GM19025 (cell line): ENCODE results near the gene TMEM125.

ENCODE experiments used
- ATAC-seq: cut with Tn5 transposase; IDR thresholded peaks from one replicate; pipeline ENCODE4 v1.9.1; 2021; ENCODE audit warnings: mild to moderate bottlenecking, low read depth, moderate library complexity; ENCODE audit not compliant: unreplicated experiment

Gene TMEM125

DNA sequence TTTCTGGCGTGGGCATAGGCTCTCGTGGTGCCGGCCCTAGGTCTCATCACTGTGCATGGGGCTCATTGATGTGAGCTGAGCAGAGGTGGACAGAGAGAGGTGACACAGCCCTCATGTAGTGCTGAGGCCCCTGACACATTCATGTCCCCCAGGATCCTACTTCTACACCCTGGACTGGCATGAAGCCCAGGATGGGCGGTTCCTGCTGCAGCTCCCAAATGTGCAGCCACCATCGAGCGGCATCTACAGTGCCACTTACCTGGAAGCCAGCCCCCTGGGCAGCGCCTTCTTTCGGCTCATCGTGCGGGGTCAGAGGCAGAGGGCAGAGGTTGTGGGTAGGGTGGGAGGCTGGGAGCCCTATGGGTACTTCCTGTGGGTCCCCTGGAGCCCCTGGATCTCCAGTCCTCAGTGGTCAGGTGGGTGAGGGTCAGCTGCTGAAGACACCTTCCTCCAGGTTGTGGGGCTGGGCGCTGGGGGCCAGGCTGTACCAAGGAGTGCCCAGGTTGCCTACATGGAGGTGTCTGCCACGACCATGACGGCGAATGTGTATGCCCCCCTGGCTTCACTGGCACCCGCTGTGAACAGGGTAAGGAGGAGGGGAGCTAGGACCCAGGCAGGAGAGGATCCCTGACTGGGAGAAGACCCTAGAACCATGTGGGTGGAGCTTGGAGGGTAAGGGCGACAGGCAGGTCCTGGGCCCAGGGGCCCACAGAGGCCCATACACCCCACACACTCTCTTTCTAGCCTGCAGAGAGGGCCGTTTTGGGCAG, 37.1 kb downstream of the TMEM125 start:
- ATAC-seq, result no peak

GRCh38 chr1:43307458-43308158, 37.8 kb downstream of the TMEM125 start:
- ATAC-seq, result no peak

- ATAC-seq, result no peak
These were observed 39.0 kb downstream of the TMEM125 start for GRCh38 chr1:43308635-43309404.

DNA sequence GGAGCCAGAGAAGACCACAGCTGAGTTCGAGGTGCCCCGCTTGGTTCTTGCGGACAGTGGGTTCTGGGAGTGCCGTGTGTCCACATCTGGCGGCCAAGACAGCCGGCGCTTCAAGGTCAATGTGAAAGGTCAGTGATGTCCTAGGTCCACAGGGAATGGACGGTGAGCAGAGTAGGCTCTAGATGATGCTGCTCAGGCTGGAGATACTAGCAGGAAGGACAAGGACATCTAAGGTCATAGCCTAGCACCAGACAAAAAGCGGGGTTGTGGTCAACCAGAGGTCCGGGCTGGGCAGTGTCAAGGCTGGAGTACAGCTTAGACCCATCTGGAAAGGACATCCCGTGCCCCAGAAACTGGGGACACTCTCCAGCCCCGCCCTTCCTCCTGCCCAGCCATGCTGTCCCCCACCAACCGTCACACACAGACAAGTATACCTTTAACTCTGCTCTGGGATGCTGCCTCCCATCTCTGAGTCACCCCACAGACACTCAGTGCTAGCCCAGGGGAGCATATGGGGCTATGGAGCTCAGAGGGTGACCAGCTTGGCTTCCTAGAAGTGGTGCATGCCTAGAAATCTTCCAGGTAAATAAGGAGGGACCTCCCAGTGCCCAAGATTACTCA, 39.7 kb downstream of the TMEM125 start:
- ATAC-seq, result no peak

DNA sequence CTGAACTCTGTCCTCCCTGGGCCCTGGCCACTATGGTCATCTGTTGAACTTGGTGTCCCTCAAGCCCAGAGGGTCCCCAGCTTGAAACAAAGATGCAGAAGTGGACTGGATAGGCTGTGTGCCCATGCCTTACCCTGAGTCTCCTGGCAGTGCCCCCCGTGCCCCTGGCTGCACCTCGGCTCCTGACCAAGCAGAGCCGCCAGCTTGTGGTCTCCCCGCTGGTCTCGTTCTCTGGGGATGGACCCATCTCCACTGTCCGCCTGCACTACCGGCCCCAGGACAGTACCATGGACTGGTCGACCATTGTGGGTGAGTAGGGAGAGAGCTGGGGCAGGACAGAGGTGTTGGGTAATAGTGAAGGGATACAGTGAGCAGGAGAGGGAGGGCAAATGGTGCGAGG, 41.7 kb downstream of the TMEM125 start:
- no peak for ATAC-seq

DNA sequence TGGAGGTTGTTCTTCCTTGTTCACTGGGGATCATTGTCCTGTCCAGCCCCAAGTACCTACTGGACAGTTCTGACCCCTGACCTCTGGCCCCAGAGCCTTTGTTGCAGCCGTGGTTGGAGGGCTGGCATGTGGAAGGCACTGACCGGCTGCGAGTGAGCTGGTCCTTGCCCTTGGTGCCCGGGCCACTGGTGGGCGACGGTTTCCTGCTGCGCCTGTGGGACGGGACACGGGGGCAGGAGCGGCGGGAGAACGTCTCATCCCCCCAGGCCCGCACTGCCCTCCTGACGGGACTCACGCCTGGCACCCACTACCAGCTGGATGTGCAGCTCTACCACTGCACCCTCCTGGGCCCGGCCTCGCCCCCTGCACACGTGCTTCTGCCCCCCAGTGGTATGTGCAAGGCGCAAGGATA, 42.4 kb downstream of the TMEM125 start:
- no peak for ATAC-seq

- ATAC-seq, result no peak
These were observed 43.1 kb downstream of the TMEM125 start for GRCh38 chr1:43312663-43313515.

DNA sequence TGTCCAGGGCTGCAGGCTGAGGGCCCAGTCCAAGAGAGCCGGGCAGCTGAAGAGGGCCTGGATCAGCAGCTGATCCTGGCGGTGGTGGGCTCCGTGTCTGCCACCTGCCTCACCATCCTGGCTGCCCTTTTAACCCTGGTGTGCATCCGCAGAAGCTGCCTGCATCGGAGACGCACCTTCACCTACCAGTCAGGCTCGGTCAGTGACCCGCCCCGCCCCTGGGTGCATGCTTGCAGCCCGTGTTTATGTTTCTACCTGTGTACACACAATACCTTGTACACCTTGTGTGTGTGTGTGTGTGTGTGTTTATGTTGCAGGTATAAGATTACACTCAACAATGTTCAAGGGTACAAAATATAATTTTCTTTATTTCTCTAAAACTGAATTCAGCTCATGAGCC, 44.0 kb downstream of the TMEM125 start:
- no peak for ATAC-seq

GRCh38 chr1:43314233-43314632, 44.5 kb downstream of the TMEM125 start:
- no peak for ATAC-seq

DNA sequence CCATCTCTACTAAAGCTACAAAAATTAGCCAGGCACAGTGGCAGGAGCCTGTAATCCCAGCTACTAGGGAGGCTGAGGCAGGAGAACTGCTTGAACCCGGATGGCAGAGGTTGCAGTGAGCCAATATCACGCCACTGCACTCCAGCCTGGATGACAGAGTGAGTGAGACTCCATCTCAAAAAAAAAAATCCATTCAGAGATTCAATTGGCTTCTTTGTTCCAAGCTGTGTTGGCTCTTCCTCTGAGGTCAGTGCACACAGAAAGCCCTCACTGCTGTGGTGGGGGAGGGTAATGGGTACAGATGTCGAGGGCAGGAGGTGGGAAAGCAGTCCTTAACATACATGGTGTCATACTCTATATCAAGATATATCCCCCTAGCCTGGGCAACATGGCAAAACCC, 45.7 kb downstream of the TMEM125 start:
- ATAC-seq, result no peak

DNA sequence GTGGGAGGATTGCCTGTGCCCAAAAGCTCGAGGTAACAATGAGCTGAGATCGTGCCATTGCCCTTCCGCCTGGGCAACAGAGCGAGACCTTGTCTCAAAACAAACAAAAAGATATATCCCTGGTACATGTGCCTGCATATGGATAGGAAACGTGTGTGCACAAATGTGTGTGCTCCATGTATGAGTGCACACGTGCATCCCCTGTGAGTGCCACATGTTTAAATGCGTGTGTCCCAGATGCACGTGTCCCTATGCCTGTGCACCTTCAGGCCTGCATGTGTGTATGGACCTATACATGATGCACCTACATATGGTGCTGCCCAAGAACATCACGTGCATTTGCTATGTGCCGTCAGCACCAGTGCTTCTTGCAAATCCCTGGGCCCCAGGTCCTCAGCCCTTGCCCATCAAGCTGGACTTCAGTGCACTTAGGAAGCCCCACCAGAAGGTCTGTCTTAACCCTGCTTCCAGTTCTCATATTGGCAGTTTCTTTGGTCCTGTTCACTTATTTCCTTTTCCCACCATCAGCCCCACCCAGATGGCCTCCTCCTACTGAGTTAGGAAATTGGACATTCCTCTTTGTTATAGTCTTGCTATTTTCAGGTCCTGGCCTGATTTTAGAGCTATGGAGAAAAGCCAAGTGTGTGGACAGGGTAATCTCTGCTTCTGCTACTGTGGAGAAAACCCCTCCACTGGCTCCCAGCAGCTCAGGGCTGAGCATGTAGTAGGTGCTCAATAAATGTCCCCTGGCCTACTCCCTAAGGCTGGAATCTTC, 46.4 kb downstream of the TMEM125 start:
- no peak for ATAC-seq

DNA sequence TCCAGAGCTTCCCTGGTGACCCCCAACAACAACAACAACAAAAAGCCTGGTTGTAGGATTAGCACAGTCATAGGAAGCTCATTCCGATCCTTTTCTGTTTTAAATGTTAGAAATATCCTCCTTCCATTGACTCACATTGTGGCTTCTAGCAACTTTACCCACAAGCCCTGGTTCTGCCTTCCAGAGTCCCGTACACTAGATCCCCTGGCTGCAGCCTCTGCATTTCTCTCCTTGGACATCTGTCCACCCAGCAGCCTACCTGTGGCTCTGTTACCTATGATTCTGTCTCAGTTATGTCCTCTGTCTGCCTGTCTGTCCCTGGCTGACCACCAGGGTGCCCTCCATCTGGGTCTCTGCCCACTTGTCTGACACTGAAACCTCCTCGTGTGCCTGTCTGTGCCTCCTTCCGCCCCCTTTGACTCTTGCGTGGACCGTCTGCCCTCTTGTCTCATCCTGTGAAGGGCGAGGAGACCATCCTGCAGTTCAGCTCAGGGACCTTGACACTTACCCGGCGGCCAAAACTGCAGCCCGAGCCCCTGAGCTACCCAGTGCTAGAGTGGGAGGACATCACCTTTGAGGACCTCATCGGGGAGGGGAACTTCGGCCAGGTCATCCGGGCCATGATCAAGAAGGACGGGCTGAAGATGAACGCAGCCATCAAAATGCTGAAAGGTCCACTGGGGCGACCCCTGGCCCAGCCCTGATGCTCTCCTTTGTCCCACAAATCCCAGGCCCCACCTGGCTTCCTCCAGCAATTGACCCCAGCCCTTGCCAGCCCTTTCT, 47.1 kb downstream of the TMEM125 start:
- no peak for ATAC-seq

GRCh38 chr1:43317817-43318471, 48.2 kb downstream of the TMEM125 start:
- ATAC-seq, result no peak

DNA sequence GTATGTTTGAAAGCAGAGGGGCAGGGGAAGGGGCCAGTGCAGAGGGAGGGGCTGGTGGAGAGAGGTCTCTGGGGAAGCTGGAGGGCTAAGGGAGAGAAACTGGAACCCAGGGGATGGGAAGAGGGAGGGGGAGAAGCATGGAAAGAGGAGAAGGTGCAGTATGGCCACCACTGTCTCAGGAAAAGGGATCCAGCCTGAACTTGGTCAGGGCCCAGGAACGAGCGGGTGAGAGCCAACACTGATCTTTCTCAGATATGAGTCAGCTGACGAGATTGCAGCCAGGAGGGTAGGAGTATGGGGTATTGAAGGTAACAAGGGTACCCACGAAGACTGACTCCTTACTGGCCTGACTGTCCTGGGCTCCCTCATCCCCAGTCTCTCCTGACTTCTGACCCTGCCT, 49.0 kb downstream of the TMEM125 start:
- no peak for ATAC-seq

GRCh38 chr1:43319288-43319687, 49.5 kb downstream of the TMEM125 start:
- no peak for ATAC-seq

DNA sequence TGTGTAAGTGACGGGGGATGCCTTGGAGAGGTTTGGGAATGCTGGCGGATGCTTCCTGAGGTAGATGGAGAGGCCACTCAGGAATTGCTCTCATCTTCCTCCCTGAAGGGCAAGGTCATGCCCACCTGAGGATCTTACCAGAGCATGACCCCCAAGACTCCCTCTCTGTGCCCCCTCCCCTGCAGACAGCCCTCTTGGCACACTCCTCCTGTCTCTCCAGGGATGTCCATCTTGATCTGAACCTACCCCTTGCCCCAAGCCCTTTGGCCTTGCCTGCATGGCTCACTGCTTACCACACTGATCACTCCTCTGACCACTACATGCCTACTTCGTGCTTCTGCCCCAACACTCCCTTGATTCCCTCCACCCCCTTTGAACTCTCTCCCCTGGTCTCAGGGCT, 50.0 kb downstream of the TMEM125 start:
- ATAC-seq, result no peak

- ATAC-seq, result no peak
These were observed 51.6 kb downstream of the TMEM125 start for GRCh38 chr1:43321331-43321891.

DNA sequence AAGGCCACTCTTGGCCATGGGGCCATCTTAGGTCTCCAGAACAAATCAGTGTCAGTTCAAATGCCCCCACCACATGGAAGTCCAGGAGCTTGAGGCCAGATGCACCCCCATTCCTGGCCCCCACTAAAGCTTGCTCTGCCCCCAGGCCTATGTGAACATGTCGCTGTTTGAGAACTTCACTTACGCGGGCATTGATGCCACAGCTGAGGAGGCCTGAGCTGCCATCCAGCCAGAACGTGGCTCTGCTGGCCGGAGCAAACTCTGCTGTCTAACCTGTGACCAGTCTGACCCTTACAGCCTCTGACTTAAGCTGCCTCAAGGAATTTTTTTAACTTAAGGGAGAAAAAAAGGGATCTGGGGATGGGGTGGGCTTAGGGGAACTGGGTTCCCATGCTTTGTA, 52.7 kb downstream of the TMEM125 start:
- ATAC-seq, result no peak
